ENCODE results near the gene ASB4.

DNA sequence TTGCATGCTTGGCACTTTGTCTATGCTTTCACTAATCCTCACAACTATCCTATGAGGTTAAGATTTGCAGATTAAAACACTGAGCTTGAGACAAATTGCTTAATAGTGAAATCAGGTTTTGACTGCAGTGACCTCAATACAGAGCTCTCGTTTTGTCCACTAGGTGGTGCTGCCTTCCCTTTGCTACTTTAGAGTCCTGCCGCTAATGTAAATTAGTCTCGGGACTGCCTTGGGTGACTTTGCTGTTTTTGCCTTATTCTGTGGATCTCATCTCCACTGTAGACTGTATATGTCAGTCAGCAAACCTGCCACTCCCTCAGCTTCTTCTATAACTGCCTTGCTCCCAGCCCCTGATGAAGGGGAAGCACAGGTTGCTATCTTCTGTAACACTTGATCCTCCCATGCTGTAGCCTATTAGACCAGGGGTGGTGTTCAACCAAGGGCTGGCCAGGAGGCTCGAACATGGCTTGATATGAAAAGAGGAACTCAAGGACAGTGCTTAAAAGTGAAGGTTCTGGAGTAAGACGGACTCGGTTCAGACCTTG is 26.0 kb downstream of the ASB4 start:
- no peak for TF ChIP-seq EZH2 (IDR thresholded peaks at IDR 0.05)
- no peak for TF ChIP-seq POLR2AphosphoS5 (IDR thresholded peaks at IDR 0.05; ENCODE audit: borderline replicate concordance, low read depth, low read length)

All from SK-N-MC (cell line).